ENCODE results near the gene ANKRD28. TPM values are rescaled to one million over a fixed set of nuclear protein-coding genes. Genes with fewer than 3 reads are reported as not detected.
"Not testable (repeated sequence)": the region's sequence is repeated elsewhere in the genome, so short reads cannot be mapped to it uniquely, and the experiment has no call there.

The ANKRD28 gene
- total and polyA plus RNA-seq, 2 of the 4 experiments (the other 2 are of a cell fraction): 52.6 to 211 TPM

- TF ChIP-seq MAZ (IDR thresholded peaks at IDR 0.05; ENCODE audit: borderline replicate concordance, low read depth, low read length): no peak
These were observed 174.0 kb downstream of the ANKRD28 start (continued) for GRCh38 chr3:15623535-15624440.

- H4K91ac ChIP-seq (ENCODE audit: insufficient read depth, low read depth, low read length); dilution Hi-C loops (cut with HindIII; ENCODE audit: low sequenced_read_pairs, unreplicated experiment); H2AFZ ChIP-seq (replicated peaks; ENCODE audit: low read length, poor library complexity); DNase-seq; H4K5ac ChIP-seq (ENCODE audit: low read depth, low read length); ATAC-seq (ENCODE audit: low read depth); H3K36me3 ChIP-seq (ENCODE audit: control insufficient read depth, insufficient read depth, low read length); H3K23ac ChIP-seq (ENCODE audit: low read depth, low read length); H2BK15ac ChIP-seq (ENCODE audit: low read depth, low read length); H3K4me1 ChIP-seq (ENCODE audit: control insufficient read depth, insufficient read depth, low read length); H3K79me1 ChIP-seq (ENCODE audit: low read depth in 1 of 2, low read length in 2 of 2); H3K9me3 ChIP-seq (ENCODE audit: control insufficient read depth, insufficient read depth, low read length); H4K8ac ChIP-seq (ENCODE audit: low read depth in 2 of 2, low read length in 2 of 2); in situ Hi-C loops (cut with MboI; ENCODE audit: low sequenced_read_pairs); H3K18ac ChIP-seq (ENCODE audit: low read depth, low read length); H2AK9ac ChIP-seq (replicated peaks; ENCODE audit: low read depth, low read length, poor library complexity); POLR2A ChIA-PET (ENCODE audit: unreplicated experiment); H2BK20ac ChIP-seq (ENCODE audit: low read depth, low read length); CTCF ChIA-PET; H3K4me3 ChIP-seq (ENCODE audit: insufficient read depth, low read depth, low read length); H2BK120ac ChIP-seq (ENCODE audit: low read depth, low read length); H3K4me2 ChIP-seq (ENCODE audit: low read depth, low read length); H3K9me1 ChIP-seq (ENCODE audit: insufficient read depth, low read length); BruUV-seq (replicated peaks); H2AK5ac ChIP-seq (ENCODE audit: low read depth, low read length); H3K9ac ChIP-seq (ENCODE audit: low read depth, low read length); H3K27ac ChIP-seq (ENCODE audit: insufficient read depth, low read length); H3K14ac ChIP-seq (replicated peaks; ENCODE audit: low read depth, low read length); H3K56ac ChIP-seq (ENCODE audit: extremely low read depth, insufficient read depth, low read length); H3K27me3 ChIP-seq (ENCODE audit: control insufficient read depth, insufficient read depth, low read length); H4K20me1 ChIP-seq (ENCODE audit: insufficient read depth, low read length); H3K4ac ChIP-seq (ENCODE audit: low read depth, low read length); H2BK5ac ChIP-seq (ENCODE audit: low read depth, low read length, poor library complexity, severe bottlenecking); intact Hi-C loops (cut with micrococcal nuclease): not testable (repeated sequence)
- 61% methylated on average over 2 of the region's 8 CpGs; no CpG with 5 or more reads in 1 of the 2 experiments for WGBS, 2 experiments (ENCODE audit: extremely low coverage in 2 of 2, insufficient read length in 1 of 2)
These were observed 177.9 kb downstream of the ANKRD28 start for GRCh38 chr3:15619659-15620464.

Small RNA genes lying within 50 kb of the gene (microRNA-seq; reads per million reads assigned to microRNA genes)
- 0 reads per million in 2 experiments for gene MIR3134 (ENCODE audit: insufficient read depth in 1 of 2, insufficient read length in 1 of 2, unreplicated experiment in 1 of 2)
- gene RN7SL4P (ENCODE audit: insufficient read depth, insufficient read length): not detected

Small RNA genes lying within 50 kb of the gene (small RNA-seq; reads per million reads assigned to genes)
- gene MIR3134 (0 reads per million in 5 experiments), gene RN7SL4P (0 reads per million in 5 experiments)

Other genes starting within 250 kb of the ANKRD28 start
- gene HACL1, start 196.4 kb downstream of the ANKRD28 start, total RNA-seq (2012; rRNA removed): 28.1 and 31.4 TPM in 2 replicates
- 9.9 and 11.1 TPM in 2 replicates for gene HACL1, start 196.4 kb downstream of the ANKRD28 start, polyA plus RNA-seq (2012; rRNA removed)
- gene BTD, start 196.2 kb downstream of the ANKRD28 start, total RNA-seq (2012; rRNA removed): 14.2 and 21.1 TPM in 2 replicates
- 12.0 and 14.8 TPM in 2 replicates for gene BTD, start 196.2 kb downstream of the ANKRD28 start, polyA plus RNA-seq (2012; rRNA removed)

Measured in IMR-90 (cell line).